Measurements from ENCODE around the gene RHOJ. TPM values are rescaled to one million over a fixed set of nuclear protein-coding genes. Genes with fewer than 3 reads are reported as not detected.
A peak's percentile ranks its signal among the peaks of the same experiment; 100 is the strongest.
"Not testable (repeated sequence)": the region's sequence is repeated elsewhere in the genome, so short reads cannot be mapped to it uniquely, and the experiment has no call there.

RHOJ gene
- total RNA-seq, 1 donor from 2014 or later, result not detected

- no peak for DNase-seq (ENCODE audit: low read depth)
Observed at GRCh38 chr14:63266106-63266505, 61.9 kb downstream of the RHOJ start.

DNA sequence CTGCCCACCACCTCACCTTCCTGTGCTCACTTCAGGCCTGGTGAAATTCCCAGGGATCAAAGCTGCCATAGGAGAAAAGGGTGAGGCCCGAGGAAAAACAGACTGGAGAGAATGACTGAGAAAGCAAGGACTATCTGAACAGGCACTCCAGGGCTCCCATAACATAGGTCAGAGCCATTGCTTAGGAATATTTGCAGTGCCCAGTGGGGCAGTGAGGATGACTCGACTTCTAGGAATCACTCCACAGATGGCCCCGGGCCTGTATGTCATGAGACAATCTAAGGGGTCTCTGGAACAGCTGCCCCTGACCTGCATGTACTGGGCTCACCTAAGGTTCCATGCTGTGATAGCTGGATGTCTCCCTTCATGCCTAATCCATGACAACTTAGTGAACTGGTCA, 62.9 kb downstream of the RHOJ start:
- DNase-seq (ENCODE audit: low read depth), result no peak

- DNase-seq (ENCODE audit: low read depth), result no peak
Observed at GRCh38 chr14:63268771-63269170, 64.5 kb downstream of the RHOJ start.

GRCh38 chr14:63269561-63270225, 65.5 kb downstream of the RHOJ start:
- no peak for DNase-seq (ENCODE audit: low read depth)

DNA sequence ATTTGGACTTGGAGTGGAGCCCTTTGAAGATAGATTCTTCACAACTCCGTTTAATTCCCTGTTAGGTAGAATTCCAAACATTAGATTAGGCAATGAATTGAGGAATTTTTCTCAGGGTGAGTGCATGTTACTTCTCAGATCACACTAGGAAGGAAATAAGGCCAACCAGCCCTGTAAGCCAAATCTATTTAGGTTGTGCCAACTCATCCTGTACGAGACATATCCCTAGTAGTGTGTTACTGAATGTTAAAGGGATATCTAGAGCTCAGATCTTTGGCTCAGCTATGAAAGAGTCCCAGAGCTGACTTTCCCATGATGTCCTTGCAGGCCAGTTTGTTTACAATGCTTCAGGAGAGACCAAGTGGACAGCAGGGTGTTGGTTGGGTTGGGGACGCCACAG, 68.9 kb downstream of the RHOJ start:
- DNase-seq (ENCODE audit: low read depth), result no peak

DNA sequence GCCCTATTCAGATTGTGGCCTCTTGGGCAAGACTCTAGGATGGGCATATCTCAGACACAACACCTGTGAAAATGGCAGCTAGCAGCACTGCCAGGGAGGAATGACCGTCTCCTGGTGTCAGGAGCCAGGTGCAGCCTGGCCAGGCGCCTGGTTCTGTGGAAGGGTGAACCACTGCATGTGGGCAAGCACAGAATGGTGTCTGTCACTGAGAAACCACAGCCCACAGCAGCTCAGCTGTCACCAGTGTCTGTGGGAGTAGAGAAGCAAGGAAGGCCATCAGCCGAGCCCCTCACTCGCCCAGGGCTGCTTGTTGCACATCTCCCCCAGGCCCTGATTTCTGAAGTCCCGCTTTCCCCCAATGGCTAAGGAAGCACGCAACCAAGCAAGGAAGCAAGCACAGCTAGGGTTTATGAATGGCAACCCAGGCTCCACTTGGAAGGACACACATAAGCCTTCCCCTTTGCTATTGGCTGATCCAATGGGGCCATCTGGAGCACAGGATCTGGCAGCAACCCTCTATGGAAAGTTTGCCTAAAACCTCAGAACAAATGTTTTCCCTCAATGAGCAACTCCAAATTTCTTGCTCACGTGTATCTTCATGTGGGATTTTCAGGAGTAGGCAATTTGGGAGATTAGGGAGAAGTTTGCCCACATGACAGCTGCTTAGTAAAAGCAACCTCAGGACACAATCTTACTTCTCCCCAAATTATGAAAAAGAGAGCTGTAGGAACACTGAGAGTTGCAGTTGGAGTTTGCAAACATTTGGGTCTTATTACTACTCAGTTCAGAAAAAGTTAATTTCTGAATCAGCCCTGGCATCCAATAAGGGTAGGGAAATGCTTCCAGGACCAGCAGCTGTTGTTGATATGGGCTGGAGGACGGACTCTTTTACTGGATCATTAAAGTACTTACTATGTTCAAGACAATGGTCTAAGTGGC, 69.7 kb downstream of the RHOJ start:
- DNase-seq (ENCODE audit: low read depth), result peak; percentile 58

DNA sequence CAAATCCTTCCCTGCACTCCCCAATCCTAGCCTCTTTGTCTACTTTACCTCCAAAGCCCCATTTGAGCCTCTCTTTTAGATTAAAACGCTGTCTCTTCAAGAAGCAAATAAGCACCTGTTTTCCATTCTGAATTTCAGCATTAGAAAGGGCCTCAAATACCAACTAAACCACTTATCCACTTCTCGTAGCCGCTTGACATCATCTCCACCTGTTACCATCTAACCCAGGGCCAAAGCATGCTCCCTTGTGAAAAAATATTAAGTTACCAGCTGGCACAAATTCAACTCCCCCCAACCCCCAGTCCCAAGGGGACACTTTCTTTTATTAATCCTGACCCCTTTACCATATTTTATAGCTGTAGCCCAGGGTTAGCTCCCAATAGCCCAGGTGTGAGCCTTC, 71.4 kb downstream of the RHOJ start:
- DNase-seq (ENCODE audit: low read depth), result peak; percentile 40

- no peak for DNase-seq (ENCODE audit: low read depth)
Observed at GRCh38 chr14:63276016-63276415, 71.8 kb downstream of the RHOJ start.

GRCh38 chr14:63276492-63277342, 72.5 kb downstream of the RHOJ start:
- DNase-seq (ENCODE audit: low read depth), result peak; percentile 50

DNA sequence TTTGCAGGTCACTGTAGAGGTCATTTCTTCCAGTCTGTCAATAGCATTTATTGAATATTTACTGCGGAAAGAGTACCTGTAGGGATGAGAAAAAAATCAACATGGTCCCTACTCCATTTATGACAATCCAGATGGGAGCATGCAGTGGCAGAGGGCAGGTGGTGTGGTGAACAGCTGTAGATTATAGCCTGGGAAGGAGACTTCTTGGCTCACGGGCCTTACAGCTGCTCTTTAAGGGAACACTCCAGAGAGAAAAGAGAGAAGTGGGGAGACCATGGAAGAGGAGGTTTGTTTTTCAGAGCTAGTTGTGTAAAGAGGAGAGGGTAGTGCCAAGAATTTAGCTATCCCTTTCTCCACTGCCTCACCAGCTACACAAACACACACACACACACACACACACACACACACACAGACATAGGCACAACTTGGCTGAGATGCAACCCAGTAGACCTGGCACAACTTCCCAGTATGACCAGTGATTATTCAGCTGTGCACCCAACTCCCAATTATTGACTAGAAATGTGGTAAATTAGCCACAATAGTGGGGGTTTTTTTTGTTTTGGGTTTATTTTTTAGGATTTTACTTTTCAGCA, 73.4 kb downstream of the RHOJ start:
- DNase-seq (ENCODE audit: low read depth), result no peak

GRCh38 chr14:63279933-63280332, 75.7 kb downstream of the RHOJ start:
- DNase-seq (ENCODE audit: low read depth), result not testable (repeated sequence)

DNA sequence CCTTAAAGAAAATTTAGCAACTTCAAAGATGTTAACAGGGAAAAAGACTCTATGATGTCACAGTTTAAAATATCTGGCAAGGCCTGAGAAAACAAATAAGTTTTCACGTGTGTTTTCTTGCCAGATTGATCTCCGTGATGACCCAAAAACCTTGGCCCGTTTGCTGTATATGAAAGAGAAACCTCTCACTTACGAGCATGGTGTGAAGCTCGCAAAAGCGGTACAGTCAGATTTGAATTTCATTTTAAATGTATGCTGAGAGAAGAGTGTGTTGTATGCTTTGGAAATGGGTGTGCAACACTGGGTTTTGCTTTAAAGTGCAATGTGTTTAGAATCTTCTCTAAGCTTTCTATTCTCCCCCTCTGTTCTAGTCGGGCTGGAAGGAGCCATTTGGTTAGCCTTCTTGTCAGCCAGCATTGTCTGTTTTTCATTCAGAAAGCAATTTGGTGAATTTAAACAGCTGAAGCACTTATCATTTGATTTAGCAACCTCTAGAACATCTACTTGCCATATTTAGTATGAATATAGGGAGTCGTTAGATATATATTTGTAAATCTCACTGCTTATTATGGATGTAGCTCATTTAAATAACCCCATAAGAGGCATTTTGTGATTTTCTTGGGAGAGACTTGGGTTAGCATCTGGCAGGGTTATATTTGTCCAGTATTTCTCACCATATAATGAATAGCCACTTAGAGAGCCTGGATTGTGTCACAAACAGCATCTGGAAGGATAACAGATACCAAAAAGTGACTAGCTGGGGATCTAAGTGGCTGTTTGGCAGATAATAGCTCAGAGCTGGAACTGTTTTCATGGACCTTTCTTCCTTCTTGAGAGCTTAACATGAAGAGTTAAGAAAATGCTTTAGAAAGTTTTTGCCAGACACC, 79.0 kb downstream of the RHOJ start:
- no peak for DNase-seq (ENCODE audit: low read depth)

GRCh38 chr14:63283884-63284248, 79.6 kb downstream of the RHOJ start:
- no peak for DNase-seq (ENCODE audit: low read depth)

DNA sequence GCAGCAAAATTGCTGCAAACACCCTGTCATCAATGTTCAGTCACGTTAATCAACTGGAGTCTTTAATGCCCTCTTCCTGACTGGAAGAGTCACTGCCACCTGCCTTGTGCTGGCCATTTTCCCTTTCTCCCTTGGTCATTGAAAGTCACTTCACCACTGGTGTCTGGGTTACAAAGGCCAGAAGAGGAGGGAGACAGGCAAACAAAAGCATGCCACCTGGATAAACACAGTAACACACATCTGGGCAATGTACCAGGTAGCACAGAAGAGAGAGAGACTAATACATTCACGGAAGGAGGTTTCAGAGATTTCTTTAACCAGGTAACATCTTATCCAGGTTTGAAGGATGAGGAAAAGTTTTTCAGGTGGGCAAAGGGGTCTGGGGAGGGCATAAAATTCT, 81.8 kb downstream of the RHOJ start:
- no peak for DNase-seq (ENCODE audit: low read depth)

DNA sequence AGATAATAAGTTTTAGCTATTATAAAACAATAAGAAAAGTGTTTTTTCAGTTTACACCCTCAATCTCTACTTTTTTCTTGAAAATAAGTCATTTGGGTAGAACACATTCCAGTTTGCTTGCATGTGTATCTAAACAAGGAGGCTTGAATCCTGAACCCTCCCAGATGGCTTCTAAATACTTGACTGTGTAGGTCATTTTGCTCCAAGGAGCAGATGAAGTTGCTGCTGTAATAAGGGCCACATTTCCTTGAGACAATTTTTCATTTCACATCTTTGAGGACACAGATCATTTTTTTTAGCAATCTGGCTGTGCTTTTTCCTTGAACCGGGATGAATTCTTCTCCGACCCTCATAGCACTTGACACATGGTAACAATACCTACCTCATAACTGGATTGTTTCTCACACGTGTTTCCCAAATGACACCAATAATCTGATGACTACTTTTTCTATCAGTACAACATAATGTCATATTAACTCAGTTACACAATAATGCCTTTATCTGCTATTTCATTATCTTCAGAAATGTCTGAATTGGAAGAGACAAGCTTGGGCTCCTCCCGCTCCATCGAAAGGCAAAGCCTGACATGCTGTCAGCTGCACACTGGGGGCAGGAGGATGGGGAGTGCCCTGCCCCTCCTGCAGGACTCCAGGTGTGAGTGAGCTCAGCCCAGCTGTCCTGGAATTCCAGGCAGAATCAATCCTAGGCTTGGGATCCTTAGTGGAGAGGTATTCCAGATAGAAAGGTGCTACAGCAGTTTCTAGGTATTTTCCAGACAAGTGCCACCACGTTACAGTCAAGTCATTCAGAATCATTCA, 83.6 kb downstream of the RHOJ start:
- DNase-seq (ENCODE audit: low read depth), result no peak

DNA sequence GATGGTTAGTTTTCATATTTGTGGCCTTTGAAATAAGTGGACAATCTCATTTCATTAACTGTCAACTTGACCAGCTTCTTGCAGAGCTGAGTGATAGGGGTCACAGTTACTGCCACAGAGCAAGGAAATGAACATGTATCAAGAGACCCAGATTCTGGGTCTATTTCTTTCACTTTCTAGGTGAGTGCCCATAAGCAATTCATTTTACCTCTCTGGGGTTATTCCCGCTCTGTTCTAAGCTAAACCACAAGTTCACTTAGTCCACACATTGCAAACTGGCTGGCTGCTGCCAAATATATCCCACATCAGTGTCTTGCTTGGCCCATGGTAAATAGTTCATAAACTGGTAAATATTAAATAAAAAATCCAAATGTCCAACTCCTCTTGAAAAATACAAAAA, 84.6 kb downstream of the RHOJ start:
- no peak for DNase-seq (ENCODE audit: low read depth)

DNA sequence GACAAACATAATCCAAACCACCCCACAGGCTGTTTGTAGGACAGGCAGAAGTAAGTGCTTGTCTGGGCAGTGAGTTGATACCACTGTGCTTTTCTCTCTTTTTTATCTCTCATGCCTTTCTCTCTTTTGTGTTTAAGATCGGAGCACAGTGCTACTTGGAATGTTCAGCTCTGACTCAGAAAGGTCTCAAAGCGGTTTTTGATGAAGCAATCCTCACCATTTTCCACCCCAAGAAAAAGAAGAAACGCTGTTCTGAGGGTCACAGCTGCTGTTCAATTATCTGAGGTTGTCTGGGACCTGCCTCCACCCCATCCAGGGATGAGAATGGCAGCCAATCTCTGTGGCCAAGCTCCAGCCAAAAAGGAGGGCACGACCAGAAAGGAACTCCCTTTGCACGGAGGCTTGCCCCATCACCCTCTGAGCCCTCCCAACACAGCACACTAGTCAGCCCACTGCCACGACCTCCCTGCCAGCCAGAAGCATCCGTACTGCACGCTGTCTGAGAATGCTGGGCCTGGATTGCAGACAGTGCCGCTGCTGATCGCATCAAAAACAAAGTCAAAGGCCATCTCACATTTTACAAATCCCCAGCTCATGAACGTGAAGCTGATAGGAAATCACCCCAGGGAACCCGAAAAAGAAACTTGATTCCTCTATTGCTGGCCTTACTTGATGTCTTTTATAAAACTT, 86.6 kb downstream of the RHOJ start:
- peak; percentile 12 for DNase-seq (ENCODE audit: low read depth)

GRCh38 chr14:63292805-63293204, 88.6 kb downstream of the RHOJ start:
- DNase-seq (ENCODE audit: low read depth), result no peak

GRCh38 chr14:63295231-63295685, 91.0 kb downstream of the RHOJ start:
- no peak for DNase-seq (ENCODE audit: low read depth)

Data from myocyte (in vitro differentiated cells).